Hepatocyte (in vitro differentiated cells): ENCODE measurements around the gene NSMF. TPM values are rescaled to one million over a fixed set of nuclear protein-coding genes. Genes with fewer than 3 reads are reported as not detected.

ENCODE experiments used
- DNase-seq: peaks from one replicate; pipeline ENCODE4 v3.0.0-alpha.2; 2016; ENCODE audit warnings: low spot score
- H2AFZ ChIP-seq: fragments of 200-600 bp; sonication (generic); 2 replicates; pipeline ENCODE4 v1.6.0; 2016; ENCODE audit warnings: antibody characterized with exemption, mild to moderate bottlenecking
- H3K27ac ChIP-seq: fragments of 200-600 bp; sonication (generic); 2 replicates; pipeline ENCODE4 v1.5.1; 2016; ENCODE audit warnings: mild to moderate bottlenecking
- H3K27me3 ChIP-seq: fragments of 200-600 bp; sonication (generic); 2 replicates; pipeline ENCODE4 v1.6.1; 2016
- H3K36me3 ChIP-seq: fragments of 200-600 bp; sonication (generic); replicated peaks from 2 replicates; pipeline ENCODE4 v1.5.1; 2016; ENCODE audit warnings: low read depth; ENCODE audit not compliant: insufficient read depth
- H3K4me1 ChIP-seq: fragments of 200-600 bp; sonication (generic); 2 replicates; pipeline ENCODE4 v1.5.1; 2016; ENCODE audit warnings: mild to moderate bottlenecking, moderate library complexity; ENCODE audit not compliant: insufficient read depth
- H3K4me2 ChIP-seq: fragments of 200-600 bp; sonication (generic); 2 replicates; pipeline ENCODE4 v1.6.0; 2016
- H3K4me3 ChIP-seq: fragments of 200-600 bp; sonication (generic); 2 replicates; pipeline ENCODE4 v1.5.1; 2016; ENCODE audit warnings: mild to moderate bottlenecking
- H3K79me2 ChIP-seq: fragments of 200-600 bp; sonication (generic); 2 replicates; pipeline ENCODE4 v1.6.0; 2017; ENCODE audit warnings: mild to moderate bottlenecking
- H3K9me2 ChIP-seq: fragments of 200-600 bp; sonication (generic); replicated peaks from 2 replicates; pipeline ENCODE4 v1.6.0; 2017; ENCODE audit warnings: mild to moderate bottlenecking; ENCODE audit not compliant: insufficient read depth
- H3K9me3 ChIP-seq: fragments of 200-600 bp; sonication (generic); 2 replicates; pipeline ENCODE4 v1.5.1; 2016; ENCODE audit warnings: low read depth, mild to moderate bottlenecking
- H4K20me1 ChIP-seq: fragments of 200-600 bp; sonication (generic); 2 replicates; pipeline ENCODE4 v1.6.0; 2016; ENCODE audit warnings: mild to moderate bottlenecking; ENCODE audit not compliant: insufficient read depth, poor library complexity, severe bottlenecking
- CTCF ChIP-seq: fragments of 200-600 bp; sonication (generic); IDR thresholded peaks from 2 replicates; pipeline ENCODE4 v1.5.1; 2016; ENCODE audit warnings: antibody characterized with exemption, mild to moderate bottlenecking; ENCODE audit not compliant: poor library complexity
- EZH2 ChIP-seq: fragments of 200-600 bp; sonication (generic); IDR thresholded peaks from 2 replicates; pipeline ENCODE4 v1.6.1; 2016; ENCODE audit warnings: antibody characterized with exemption, mild to moderate bottlenecking, borderline replicate concordance
- EZH2phosphoT487 ChIP-seq: fragments of 200-600 bp; sonication (generic); IDR thresholded peaks from one replicate; pipeline ENCODE4 v1.6.1; 2018; ENCODE audit warnings: antibody characterized with exemption, mild to moderate bottlenecking, low read depth, moderate library complexity; ENCODE audit not compliant: unreplicated experiment, severe bottlenecking
- WGBS: methylation state at CpG from one replicate; pipeline ENCODE4 v1.1.6; 2016; ENCODE audit warnings: low lambda C conversion rate; ENCODE audit errors: missing lambda C conversion rate; 5-methylcytosine and 5-hydroxymethylcytosine counted together
- polyA plus RNA-seq: library from polyadenylated mRNA; unstranded; fragments of >200 nt; fragmentation: Nextera tagmentation; extraction: Ambion mirVana; gene quantifications from 2 replicates; pipeline ENCODE4 v1.2.1, GENCODE V29; 2016
- total RNA-seq: library from RNA; depleted of rRNA; stranded (reverse); fragments of >200 nt; gene quantifications from 2 replicates; pipeline ENCODE4 v1.2.3, GENCODE V29; 2014

The NSMF gene
- total and polyA plus RNA-seq, 2 experiments from 2014 or later: 39.5 to 51.6 TPM

- TF ChIP-seq EZH2phosphoT487 (no peak), CTCF (no peak), EZH2 (no peak)
- Histone ChIP-seq H2AFZ (no peak overlapping the region), H3K4me1 (no peaks in the 10 kb centered on the region), H3K27me3 (no peaks in the 10 kb centered on the region), H3K9me3 (no peaks in the 10 kb centered on the region), H4K20me1 (no peaks in the 10 kb centered on the region), H3K36me3 (no peaks in the 10 kb centered on the region), H3K27ac (no peak overlapping the region), H3K4me3 (no peak overlapping the region), H3K79me2 (no peaks in the 10 kb centered on the region), H3K9me2 (no peaks in the 10 kb centered on the region), H3K4me2 (no peak overlapping the region)
- 91% methylated on average over 16 of the region's 16 CpGs for WGBS
- no peak for DNase-seq
These were observed 40.3 kb upstream of the NSMF start for GRCh38 chr9:137499416-137499815.

- H3K27me3 ChIP-seq: no peaks in the 10 kb centered on the region
- no peaks in the 10 kb centered on the region for H3K4me1 ChIP-seq
- no peak overlapping the region for H3K27ac ChIP-seq
- no peak for TF ChIP-seq EZH2
- no peak for TF ChIP-seq EZH2phosphoT487
- TF ChIP-seq CTCF: no peak
- no peak for DNase-seq
- 90% methylated on average over 16 of the region's 16 CpGs for WGBS
- H3K79me2 ChIP-seq: no peaks in the 10 kb centered on the region
- no peak overlapping the region for H2AFZ ChIP-seq
- H4K20me1 ChIP-seq: no peaks in the 10 kb centered on the region
- H3K9me2 ChIP-seq: no peaks in the 10 kb centered on the region
- no peak overlapping the region for H3K4me2 ChIP-seq
- no peaks in the 10 kb centered on the region for H3K9me3 ChIP-seq
- no peaks in the 10 kb centered on the region for H3K36me3 ChIP-seq
- no peak overlapping the region for H3K4me3 ChIP-seq
These were observed 39.6 kb upstream of the NSMF start for GRCh38 chr9:137498720-137499150.

- no peaks in the 10 kb centered on the region for H4K20me1 ChIP-seq
- H3K79me2 ChIP-seq: no peaks in the 10 kb centered on the region
- H3K36me3 ChIP-seq: no peaks in the 10 kb centered on the region
- no peak overlapping the region for H2AFZ ChIP-seq
- no peaks in the 10 kb centered on the region for H3K9me3 ChIP-seq
- TF ChIP-seq CTCF (no peak), EZH2phosphoT487 (no peak), EZH2 (no peak)
- no peak overlapping the region for H3K27ac ChIP-seq
- no peak overlapping the region for H3K4me2 ChIP-seq
- no peaks in the 10 kb centered on the region for H3K4me1 ChIP-seq
- no peaks in the 10 kb centered on the region for H3K9me2 ChIP-seq
- no peaks in the 10 kb centered on the region for H3K27me3 ChIP-seq
- DNase-seq: no peak
- H3K4me3 ChIP-seq: no peak overlapping the region
- WGBS: 91% methylated on average over 35 of the region's 36 CpGs
These were observed 39.0 kb upstream of the NSMF start for GRCh38 chr9:137497921-137498719.
